Neutrophil (primary cell): ENCODE measurements around the gene DCAF4.

Experiments used
- H3K27ac ChIP-seq: fragments of 200-600 bp; sonication (generic); 2 replicates; pipeline ENCODE4 v1.5.1; 2016; ENCODE audit warnings: mild to moderate bottlenecking, moderate library complexity
- H3K27me3 ChIP-seq: fragments of 200-600 bp; sonication (generic); 2 replicates; pipeline ENCODE4 v1.6.0; 2016; ENCODE audit warnings: mild to moderate bottlenecking
- H3K36me3 ChIP-seq: fragments of 200-600 bp; sonication (generic); 2 replicates; pipeline ENCODE4 v1.5.1; 2017
- H3K4me1 ChIP-seq, 2 experiments: fragments of 200-600 bp in 1 of 2; sonication (generic) in 1 of 2; 1 replicate in 1 of 2; 2 replicates in 1 of 2; pipeline versions ENCODE4 v1.5.1 to v1.6.1; 2013 to 2016; ENCODE audit warnings: low read depth in 1 of 2, low read length in 1 of 2, mild to moderate bottlenecking in 1 of 2, moderate library complexity in 1 of 2; ENCODE audit not compliant: control insufficient read depth in 1 of 2, insufficient read depth in 1 of 2
- H3K4me3 ChIP-seq, 2 experiments: fragments of 200-600 bp in 1 of 2; sonication (generic) in 1 of 2; 1 replicate in 1 of 2; 2 replicates in 1 of 2; pipeline ENCODE4 v1.5.1; 2013 to 2016; ENCODE audit warnings: low read depth in 1 of 2, low read length in 1 of 2, mild to moderate bottlenecking in 1 of 2, moderate library complexity in 1 of 2
- H3K9me3 ChIP-seq: fragments of 200-600 bp; sonication (generic); 2 replicates; pipeline ENCODE4 v1.5.1; 2016
- TF ChIP-seq, protein P1 (sequence below): fragments of 200-600 bp; sonication (generic); IDR thresholded peaks from 2 replicates; pipeline ENCODE4 v1.5.1; 2016; ENCODE audit warnings: antibody characterized with exemption

Gene DCAF4

DNA sequence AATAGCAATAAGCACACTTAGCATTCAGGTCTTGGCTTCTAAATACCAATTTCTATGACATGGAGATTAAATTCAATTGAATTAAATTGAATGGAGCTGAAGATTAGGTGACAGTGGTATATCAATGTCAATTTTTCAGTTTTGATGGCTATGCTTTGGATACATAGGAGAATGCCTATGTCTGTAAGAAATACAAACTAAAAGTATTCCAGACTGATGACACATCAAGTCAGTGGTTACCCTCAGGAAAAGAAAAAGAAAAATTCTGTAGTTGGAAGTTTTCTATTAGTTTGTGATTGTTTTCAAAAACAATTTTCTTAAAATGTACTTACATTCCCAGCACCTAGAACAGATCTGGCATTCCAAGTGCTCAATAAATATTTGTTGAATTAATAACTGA is 4.9 kb upstream of the DCAF4 start:
- no peaks in the 10 kb centered on the region for H3K9me3 ChIP-seq
- peaks cover 89% of the 10 kb centered on the region for H3K27me3 ChIP-seq
- TF ChIP-seq, protein P1, sequence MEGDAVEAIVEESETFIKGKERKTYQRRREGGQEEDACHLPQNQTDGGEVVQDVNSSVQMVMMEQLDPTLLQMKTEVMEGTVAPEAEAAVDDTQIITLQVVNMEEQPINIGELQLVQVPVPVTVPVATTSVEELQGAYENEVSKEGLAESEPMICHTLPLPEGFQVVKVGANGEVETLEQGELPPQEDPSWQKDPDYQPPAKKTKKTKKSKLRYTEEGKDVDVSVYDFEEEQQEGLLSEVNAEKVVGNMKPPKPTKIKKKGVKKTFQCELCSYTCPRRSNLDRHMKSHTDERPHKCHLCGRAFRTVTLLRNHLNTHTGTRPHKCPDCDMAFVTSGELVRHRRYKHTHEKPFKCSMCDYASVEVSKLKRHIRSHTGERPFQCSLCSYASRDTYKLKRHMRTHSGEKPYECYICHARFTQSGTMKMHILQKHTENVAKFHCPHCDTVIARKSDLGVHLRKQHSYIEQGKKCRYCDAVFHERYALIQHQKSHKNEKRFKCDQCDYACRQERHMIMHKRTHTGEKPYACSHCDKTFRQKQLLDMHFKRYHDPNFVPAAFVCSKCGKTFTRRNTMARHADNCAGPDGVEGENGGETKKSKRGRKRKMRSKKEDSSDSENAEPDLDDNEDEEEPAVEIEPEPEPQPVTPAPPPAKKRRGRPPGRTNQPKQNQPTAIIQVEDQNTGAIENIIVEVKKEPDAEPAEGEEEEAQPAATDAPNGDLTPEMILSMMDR = no peak
- H3K27ac ChIP-seq = no peak overlapping the region
- no peaks in the 10 kb centered on the region for H3K36me3 ChIP-seq
- no peak overlapping the region for H3K4me3 ChIP-seq
- peaks cover 3 to 7% of the 10 kb centered on the region in 2 experiments for H3K4me1 ChIP-seq

DNA sequence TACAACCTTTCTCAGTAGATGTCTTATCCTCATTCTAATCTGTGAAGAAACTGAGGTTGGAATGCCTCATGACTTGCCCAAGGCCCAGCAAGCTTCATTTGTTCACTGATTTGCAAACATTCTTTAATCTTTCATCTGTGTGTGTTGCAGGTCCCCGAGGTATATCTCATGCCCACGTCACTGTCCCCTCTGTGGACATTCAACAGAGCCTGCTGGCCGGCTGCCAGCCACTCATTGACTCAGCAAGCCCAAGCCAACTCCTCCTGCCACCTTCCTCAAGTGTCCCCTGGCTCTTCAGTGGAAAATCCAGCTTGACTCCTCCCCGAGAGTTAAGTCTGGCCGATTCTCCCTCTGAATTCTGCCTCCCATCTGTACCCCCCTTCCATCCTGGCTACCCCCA is 1.9 kb upstream of the DCAF4 start:
- Histone ChIP-seq H3K27ac (no peak overlapping the region), H3K4me1 (peaks cover 16 to 19% of the 10 kb centered on the region in 2 experiments), H3K9me3 (no peaks in the 10 kb centered on the region)

DNA sequence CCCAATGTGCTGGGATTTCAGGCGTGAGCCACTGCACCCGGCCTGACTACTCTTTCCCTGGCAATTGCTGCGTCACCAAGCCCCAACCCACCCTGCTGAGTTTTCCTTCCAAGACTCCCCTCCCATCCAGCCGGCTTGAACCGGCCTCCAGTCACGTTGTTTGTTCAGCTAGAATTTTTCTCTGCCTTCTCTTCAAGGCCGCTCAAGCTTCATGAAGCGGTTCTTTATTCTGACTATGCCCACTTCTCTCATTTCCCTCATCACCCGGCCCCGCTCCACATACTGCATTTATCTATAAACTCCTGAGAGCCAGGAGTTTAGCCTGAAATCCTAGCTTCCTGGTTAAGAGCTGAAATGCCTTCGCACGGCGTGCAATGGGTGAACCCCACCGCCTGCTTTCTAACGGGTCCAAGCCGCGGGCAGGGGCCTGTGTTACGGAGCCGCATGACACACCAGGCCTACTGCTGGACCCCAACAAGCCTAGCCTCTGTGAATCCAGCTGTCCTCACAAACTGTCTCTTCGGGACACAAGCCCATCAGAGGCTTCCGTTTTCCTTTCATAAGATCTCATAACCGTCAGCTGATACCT is 999 bp upstream of the DCAF4 start:
- H3K4me1 ChIP-seq = peaks cover 16 to 19% of the 10 kb centered on the region in 2 experiments
- no peaks in the 10 kb centered on the region for H3K36me3 ChIP-seq
- H3K27me3 ChIP-seq = peaks cover 65% of the 10 kb centered on the region
- H3K27ac ChIP-seq = no peak overlapping the region
- no peaks in the 10 kb centered on the region for H3K9me3 ChIP-seq
- TF ChIP-seq, protein P1 = no peak
- no peak overlapping the region for H3K4me3 ChIP-seq

More for the DNA sequence above, 1.9 kb upstream of the DCAF4 start:
- no peaks in the 10 kb centered on the region for H3K36me3 ChIP-seq
- TF ChIP-seq, protein P1 = no peak
- peaks cover 74% of the 10 kb centered on the region for H3K27me3 ChIP-seq
- no peak overlapping the region for H3K4me3 ChIP-seq

DNA sequence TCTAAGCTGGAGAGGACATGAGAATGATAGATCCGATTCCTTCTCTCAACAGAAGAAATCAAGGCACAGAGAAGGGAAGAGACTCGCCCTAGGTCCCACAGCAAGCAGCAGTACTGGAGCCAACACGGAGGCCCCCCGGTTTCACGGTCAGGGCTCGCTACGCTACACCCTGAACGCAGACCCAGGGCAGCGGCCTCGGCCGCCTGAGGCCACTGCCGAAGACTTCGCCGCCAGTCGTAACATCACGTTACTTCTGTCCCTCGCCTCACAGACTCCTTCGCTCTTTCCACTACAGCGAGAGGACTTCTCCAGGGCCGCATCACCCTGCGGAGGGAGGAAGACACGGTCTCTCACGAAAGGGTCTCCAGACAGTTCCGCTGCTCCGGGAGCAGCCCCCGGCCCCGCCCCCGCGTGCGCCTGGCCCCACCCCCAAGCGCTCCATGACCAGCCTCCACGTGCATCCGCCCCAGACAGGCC is 411 bp upstream of the DCAF4 start:
- H3K27me3 ChIP-seq = peaks cover 60% of the 10 kb centered on the region
- H3K9me3 ChIP-seq = no peaks in the 10 kb centered on the region
- no peaks in the 10 kb centered on the region for H3K36me3 ChIP-seq
- peak overlapping the region; percentile 42 for H3K27ac ChIP-seq
- H3K4me1 ChIP-seq = peaks cover 16 to 19% of the 10 kb centered on the region in 2 experiments
- TF ChIP-seq, protein P1 = no peak
- H3K4me3 ChIP-seq = peak overlapping the region; percentile 63 to 77

DNA sequence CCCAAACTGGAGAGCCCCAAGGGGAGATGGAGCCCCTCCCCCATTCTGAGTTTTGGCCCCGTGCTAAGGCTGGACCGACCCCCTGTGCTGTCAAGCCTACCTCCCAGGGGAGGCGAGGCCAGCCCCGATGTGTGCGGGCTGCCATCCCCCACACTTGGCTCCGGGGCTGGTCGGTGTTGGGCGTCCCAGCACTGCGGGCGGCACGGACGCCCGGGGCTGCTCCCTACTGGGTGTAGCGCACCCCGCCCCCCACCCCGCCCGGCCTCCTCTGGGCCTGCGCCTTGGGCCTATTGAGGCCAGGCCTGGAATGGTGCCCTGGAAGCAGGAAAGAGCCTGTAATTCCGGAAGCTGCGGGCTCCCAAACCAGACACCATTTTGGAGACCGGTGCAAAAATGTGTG is 2.6 kb downstream of the DCAF4 start:
- Histone ChIP-seq H3K9me3 (no peaks in the 10 kb centered on the region), H3K36me3 (no peaks in the 10 kb centered on the region), H3K4me3 (no peak overlapping the region), H3K27ac (no peak overlapping the region), H3K27me3 (peaks cover 38% of the 10 kb centered on the region), H3K4me1 (peaks cover 16 to 19% of the 10 kb centered on the region in 2 experiments)
- TF ChIP-seq, protein P1 = no peak
